Suprapubic skin (tissue), 4 donors: ENCODE results near the gene LARGE1. TPM values are rescaled to one million over a fixed set of nuclear protein-coding genes. Genes with fewer than 3 reads are reported as not detected.

Experiments
- DNase-seq, 2 donors: peaks; one replicate each; pipeline ENCODE4 v3.0.0-alpha.2; 2019; ENCODE audit warnings: low spot score in 2 of 2
- H3K27ac ChIP-seq: fragments of 200-600 bp; sonication (generic); one replicate; pipeline ENCODE4 v1.5.1; 2019
- H3K27me3 ChIP-seq: fragments of 200-600 bp; sonication (generic); one replicate; pipeline ENCODE4 v1.5.1; 2019
- H3K36me3 ChIP-seq: fragments of 200-600 bp; sonication (generic); one replicate; pipeline ENCODE4 v1.5.1; 2019
- H3K4me1 ChIP-seq: fragments of 200-600 bp; sonication (generic); one replicate; pipeline ENCODE4 v1.5.1; 2019
- H3K4me3 ChIP-seq: fragments of 200-600 bp; sonication (generic); one replicate; pipeline ENCODE4 v1.5.1; 2019; ENCODE audit warnings: mild to moderate bottlenecking
- H3K9me3 ChIP-seq: fragments of 200-600 bp; sonication (generic); one replicate; pipeline ENCODE4 v1.5.1; 2019
- CTCF ChIP-seq, 2 donors: fragments of 200-600 bp in 1 of 2; fragments of 450-650 bp in 1 of 2; sonication (generic) in 1 of 2; IDR thresholded peaks; one replicate each; pipeline ENCODE4 v1.5.1; 2016 to 2019; ENCODE audit warnings: antibody characterized with exemption in 2 of 2, mild to moderate bottlenecking in 1 of 2, moderate library complexity in 1 of 2
- EP300 ChIP-seq: sonication (generic); formaldehyde crosslinking; IDR thresholded peaks from one replicate; pipeline ENCODE4 v1.6.1; 2017; ENCODE audit warnings: antibody characterized with exemption
- POLR2A ChIP-seq, 2 donors: fragments of 450-650 bp; IDR thresholded peaks; one replicate each; pipeline ENCODE4 v1.6.1; 2017; ENCODE audit warnings: antibody characterized with exemption in 2 of 2, mild to moderate bottlenecking in 2 of 2, moderate library complexity in 2 of 2
- POLR2AphosphoS5 ChIP-seq, 3 donors: sonication (generic); formaldehyde crosslinking; IDR thresholded peaks; one replicate each; pipeline ENCODE4 v1.6.1; 2017; ENCODE audit warnings: antibody characterized with exemption in 3 of 3
- WGBS: methylation state at CpG from one replicate; pipeline ENCODE4 v1.1.5; 2018; 5-methylcytosine and 5-hydroxymethylcytosine counted together
- total RNA-seq, 4 donors: library from RNA; depleted of rRNA; stranded (reverse); fragments of >200 nt; gene quantifications; one replicate each; pipeline ENCODE4 v1.1.0, GENCODE V29; 2016

LARGE1 gene
- total RNA-seq, 4 donors from 2014 or later = 12.1 to 41.6 (median 21.1) TPM

- no peak for DNase-seq
- no peak for TF ChIP-seq POLR2AphosphoS5 (IDR thresholded peaks at IDR 0.05)
- TF ChIP-seq POLR2A (IDR thresholded peaks at IDR 0.05) = no peak
- TF ChIP-seq CTCF (IDR thresholded peaks at IDR 0.05) = no peak
- TF ChIP-seq EP300 = no peak
- no peaks in the 10 kb centered on the region for H3K36me3 ChIP-seq
- no peaks in the 10 kb centered on the region for H3K27me3 ChIP-seq
- 90% methylated on average over 7 of the region's 7 CpGs for WGBS
- no peaks in the 10 kb centered on the region for H3K9me3 ChIP-seq
- no peaks in the 10 kb centered on the region for H3K4me1 ChIP-seq
- H3K27ac ChIP-seq = no peak overlapping the region
- no peak overlapping the region for H3K4me3 ChIP-seq
Measured at GRCh38 chr22:33691057-33691630, 229.1 kb downstream of the LARGE1 start.

DNA sequence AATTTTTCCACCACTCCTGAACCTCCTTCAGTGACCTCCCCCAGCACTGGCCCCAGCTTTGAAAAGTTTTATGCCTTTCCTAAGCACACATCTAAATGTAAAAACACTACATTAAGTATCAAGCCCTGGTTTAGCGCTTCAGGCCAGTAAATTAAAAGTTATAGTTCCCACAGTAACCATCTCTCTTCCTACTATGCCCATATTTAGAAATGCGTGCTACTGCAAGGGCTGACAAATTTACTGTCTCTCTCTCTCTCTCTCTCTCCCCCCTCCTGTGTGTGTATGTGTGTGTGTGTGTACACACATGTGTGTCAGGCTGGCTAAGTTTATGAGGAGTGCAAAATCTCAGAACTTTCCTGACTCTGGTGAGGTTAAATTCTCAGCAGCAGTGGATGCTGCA, 231.4 kb downstream of the LARGE1 start:
- WGBS = 79% methylated on average over 2 of the region's 2 CpGs
- no peak for DNase-seq
- no peak overlapping the region for H3K4me3 ChIP-seq

GRCh38 chr22:33687464-33687863, 232.8 kb downstream of the LARGE1 start:
- 80% methylated on average over 10 of the region's 10 CpGs for WGBS
- Histone ChIP-seq H3K36me3 (no peaks in the 10 kb centered on the region), H3K27me3 (no peaks in the 10 kb centered on the region), H3K9me3 (no peaks in the 10 kb centered on the region), H3K4me3 (no peak overlapping the region), H3K27ac (no peak overlapping the region), H3K4me1 (no peaks in the 10 kb centered on the region)
- DNase-seq = no peak
- TF ChIP-seq POLR2A (IDR thresholded peaks at IDR 0.05) (no peak), POLR2AphosphoS5 (IDR thresholded peaks at IDR 0.05) (no peak), EP300 (no peak), CTCF (IDR thresholded peaks at IDR 0.05) (no peak)

More for the DNA sequence above, 231.4 kb downstream of the LARGE1 start:
- Histone ChIP-seq H3K4me1 (no peaks in the 10 kb centered on the region), H3K36me3 (no peaks in the 10 kb centered on the region), H3K9me3 (no peaks in the 10 kb centered on the region), H3K27me3 (no peaks in the 10 kb centered on the region), H3K27ac (no peak overlapping the region)
- TF ChIP-seq POLR2A (IDR thresholded peaks at IDR 0.05) (no peak), CTCF (IDR thresholded peaks at IDR 0.05) (no peak), POLR2AphosphoS5 (IDR thresholded peaks at IDR 0.05) (no peak), EP300 (no peak)

DNA sequence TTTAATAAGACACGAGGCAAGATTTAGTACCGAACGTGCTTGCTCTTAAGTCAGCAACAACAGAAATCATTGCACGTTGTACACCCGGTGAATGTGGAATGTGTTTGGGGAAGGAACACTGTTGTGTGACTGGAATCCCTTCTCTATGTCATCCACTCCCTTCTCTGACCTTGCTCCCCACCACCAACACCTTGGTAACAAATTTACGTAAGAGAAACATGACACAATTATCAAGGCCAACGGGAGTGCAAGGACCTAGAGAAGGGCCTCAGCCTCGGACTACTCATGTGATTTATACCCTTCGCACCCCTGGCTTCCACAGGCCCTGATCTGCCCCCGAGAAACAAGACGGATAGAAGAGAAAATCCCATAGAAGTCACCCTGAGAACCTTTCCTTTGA, 236.2 kb downstream of the LARGE1 start:
- Histone ChIP-seq H3K9me3 (no peaks in the 10 kb centered on the region), H3K36me3 (no peaks in the 10 kb centered on the region), H3K27me3 (no peaks in the 10 kb centered on the region), H3K27ac (no peak overlapping the region), H3K4me1 (no peaks in the 10 kb centered on the region), H3K4me3 (no peak overlapping the region)
- no peak for DNase-seq
- WGBS = 94% methylated on average over 11 of the region's 11 CpGs
- TF ChIP-seq EP300 = no peak
- no peak for TF ChIP-seq CTCF (IDR thresholded peaks at IDR 0.05)
- TF ChIP-seq POLR2A (IDR thresholded peaks at IDR 0.05) = no peak
- no peak for TF ChIP-seq POLR2AphosphoS5 (IDR thresholded peaks at IDR 0.05)

DNA sequence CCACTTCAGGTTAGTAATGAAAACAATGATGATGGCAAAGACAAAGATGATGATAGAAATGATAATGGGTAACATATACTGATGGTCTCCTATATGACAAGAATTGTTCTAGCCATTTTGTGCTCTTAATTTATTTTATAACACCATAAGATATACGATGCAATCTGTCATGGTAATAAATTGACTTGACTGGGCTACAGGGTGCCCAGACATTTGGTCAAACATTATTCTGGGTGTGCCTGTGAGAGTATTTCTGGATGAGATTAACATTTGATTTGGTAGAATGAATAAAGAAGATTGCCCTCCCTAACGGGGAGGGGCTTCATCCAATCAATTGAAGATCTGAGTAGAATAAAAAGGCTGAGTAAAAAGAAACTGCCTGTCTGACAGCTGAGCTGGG, 237.3 kb downstream of the LARGE1 start:
- Histone ChIP-seq H3K9me3 (no peaks in the 10 kb centered on the region), H3K27ac (no peak overlapping the region)
- WGBS = 59% methylated on average over 2 of the region's 2 CpGs

More for the DNA sequence above, 237.3 kb downstream of the LARGE1 start:
- TF ChIP-seq EP300 = no peak
- TF ChIP-seq POLR2AphosphoS5 (IDR thresholded peaks at IDR 0.05) = no peak
- no peak for TF ChIP-seq POLR2A (IDR thresholded peaks at IDR 0.05)
- no peak for TF ChIP-seq CTCF (IDR thresholded peaks at IDR 0.05)
- H3K36me3 ChIP-seq = no peaks in the 10 kb centered on the region
- no peak for DNase-seq
- no peaks in the 10 kb centered on the region for H3K27me3 ChIP-seq
- H3K4me3 ChIP-seq = no peak overlapping the region
- H3K4me1 ChIP-seq = no peaks in the 10 kb centered on the region
